HepG2 (cell line): ENCODE measurements around the gene PALM2AKAP2.

ENCODE experiments used
- TCF12 ChIP-seq, 2 experiments: fragments of 450-650 bp in 1 of 2; sonication (generic) in 1 of 2; formaldehyde crosslinking in 1 of 2; IDR thresholded peaks; 2 replicates each; pipeline versions ENCODE4 v1.6.1 to v1.8.0; 2017 to 2022; ENCODE audit warnings: antibody characterized with exemption in 1 of 2, mild to moderate bottlenecking in 1 of 2, missing genetic modification reagents in 1 of 2, moderate library complexity in 1 of 2
- TF ChIP-seq, protein P1 (sequence below), 2 experiments: sonication (generic) in 1 of 2; formaldehyde crosslinking in 1 of 2; IDR thresholded peaks; 2 replicates each; pipeline versions ENCODE4 v1.5.1 to v1.6.1; 2011 to 2020; ENCODE audit warnings: borderline replicate concordance in 1 of 2, low read depth in 1 of 2, low read length in 1 of 2, mild to moderate bottlenecking in 1 of 2, missing genetic modification reagents in 1 of 2, moderate library complexity in 1 of 2

DNA sequence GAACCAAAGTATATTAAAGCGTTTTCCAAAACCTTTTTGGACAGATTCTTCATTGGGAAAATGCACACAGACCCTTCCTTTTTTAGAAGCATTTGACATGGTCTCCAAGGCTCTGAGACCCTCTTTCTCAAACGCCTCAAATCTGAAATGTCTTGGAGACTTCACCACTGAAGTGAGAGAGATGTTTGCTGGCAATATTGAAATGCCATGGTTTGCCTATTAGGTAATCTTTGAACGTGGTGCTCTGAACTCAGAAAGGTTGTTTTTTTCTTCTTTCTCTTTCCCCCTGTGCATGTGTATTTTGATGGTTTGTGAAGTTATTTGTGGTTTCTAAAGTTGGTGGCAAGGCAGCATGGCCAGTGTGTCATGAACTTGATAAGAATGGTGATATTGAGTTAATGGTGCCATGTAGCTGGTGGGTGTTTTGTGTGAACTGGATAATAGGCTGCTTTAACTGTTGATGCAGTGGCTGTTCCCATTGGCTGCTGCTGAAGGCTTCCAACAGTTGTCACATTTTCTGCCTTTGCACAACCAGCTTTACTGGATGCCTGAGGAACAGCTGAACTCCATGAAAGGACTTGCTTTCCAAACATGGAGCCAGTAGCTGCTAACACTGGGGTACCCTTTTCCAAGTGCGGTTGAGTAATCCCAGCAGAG, 1.7 kb downstream of the PALM2AKAP2 start:
- TF ChIP-seq, protein P1, sequence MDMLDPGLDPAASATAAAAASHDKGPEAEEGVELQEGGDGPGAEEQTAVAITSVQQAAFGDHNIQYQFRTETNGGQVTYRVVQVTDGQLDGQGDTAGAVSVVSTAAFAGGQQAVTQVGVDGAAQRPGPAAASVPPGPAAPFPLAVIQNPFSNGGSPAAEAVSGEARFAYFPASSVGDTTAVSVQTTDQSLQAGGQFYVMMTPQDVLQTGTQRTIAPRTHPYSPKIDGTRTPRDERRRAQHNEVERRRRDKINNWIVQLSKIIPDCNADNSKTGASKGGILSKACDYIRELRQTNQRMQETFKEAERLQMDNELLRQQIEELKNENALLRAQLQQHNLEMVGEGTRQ (IDR thresholded peaks at IDR 0.05; ENCODE audit: low read depth, low read length), result no peak
- TF ChIP-seq, protein P1 (CRISPR knock-in tag; IDR thresholded peaks at IDR 0.05; ENCODE audit: borderline replicate concordance), result no peak
- no peak for TF ChIP-seq TCF12 (IDR thresholded peaks at IDR 0.05)
- TF ChIP-seq TCF12 (CRISPR knock-in tag; IDR thresholded peaks at IDR 0.05), result no peak
